Measurements from ENCODE around the gene SCAF4. TPM values are rescaled to one million over a fixed set of nuclear protein-coding genes. Genes with fewer than 3 reads are reported as not detected.
"Not testable (repeated sequence)": the region's sequence is repeated elsewhere in the genome, so short reads cannot be mapped to it uniquely, and the experiment has no call there.

Gene SCAF4
- total RNA-seq, 1 donor from 2014 or later: 59.3 TPM

GRCh38 chr21:31743712-31744111 lies 11.8 kb upstream of the SCAF4 start:
- intact Hi-C loops (cut with micrococcal nuclease): no loop called here

GRCh38 chr21:31741116-31741515 lies 9.2 kb upstream of the SCAF4 start:
- intact Hi-C loops (cut with micrococcal nuclease): no loop called here

GRCh38 chr21:31737586-31738397 lies 5.9 kb upstream of the SCAF4 start:
- intact Hi-C loops (cut with micrococcal nuclease): not testable (repeated sequence)

- intact Hi-C loops (cut with micrococcal nuclease): no loop called here
Observed at GRCh38 chr21:31735511-31735992, 3.6 kb upstream of the SCAF4 start.

GRCh38 chr21:31733551-31734149 lies 1.7 kb upstream of the SCAF4 start:
- intact Hi-C loops (cut with micrococcal nuclease): loop anchor here (2.0 to 5.0 kb wide), 5 partner anchors 139 to 1909 kb away; partner anchors contain the start of genes CRYZL1, HUNK, ITSN1 and MIS18A

GRCh38 chr21:31732597-31733550 lies 956 bp upstream of the SCAF4 start:
- intact Hi-C loops (cut with micrococcal nuclease): loop anchor here (1.0 to 5.0 kb wide), 6 partner anchors 74 to 1909 kb away; partner anchors contain the start of genes CRYZL1, HUNK, ITSN1 and MIS18A

GRCh38 chr21:31731056-31731856 lies 662 bp downstream of the SCAF4 start:
- intact Hi-C loops (cut with micrococcal nuclease): loop anchor here (5.0 kb wide), 4 partner anchors 141 to 1911 kb away; partner anchors contain the start of genes CRYZL1, HUNK, ITSN1 and URB1

- intact Hi-C loops (cut with micrococcal nuclease): loop anchor here (5.0 kb wide), 4 partner anchors 142 to 1912 kb away; partner anchors contain the start of genes CRYZL1, HUNK, ITSN1 and URB1
Observed at GRCh38 chr21:31730712-31731055, 1.2 kb downstream of the SCAF4 start.

GRCh38 chr21:31729622-31730343 lies 2.1 kb downstream of the SCAF4 start:
- intact Hi-C loops (cut with micrococcal nuclease): loop anchor here (5.0 kb wide), 4 partner anchors 143 to 1913 kb away; partner anchors contain the start of genes CRYZL1, HUNK, ITSN1 and URB1

- intact Hi-C loops (cut with micrococcal nuclease): no loop called here
Observed at GRCh38 chr21:31728952-31729351, 3.0 kb downstream of the SCAF4 start.

- intact Hi-C loops (cut with micrococcal nuclease): no loop called here
Observed at GRCh38 chr21:31728191-31728590, 3.7 kb downstream of the SCAF4 start.

- intact Hi-C loops (cut with micrococcal nuclease): no loop called here
Observed at GRCh38 chr21:31727181-31727580, 4.7 kb downstream of the SCAF4 start.

- intact Hi-C loops (cut with micrococcal nuclease): no loop called here
Observed at GRCh38 chr21:31726407-31726806, 5.5 kb downstream of the SCAF4 start.

GRCh38 chr21:31725202-31725839 lies 6.6 kb downstream of the SCAF4 start:
- intact Hi-C loops (cut with micrococcal nuclease): no loop called here

- intact Hi-C loops (cut with micrococcal nuclease): no loop called here
Observed at GRCh38 chr21:31724552-31724951, 7.4 kb downstream of the SCAF4 start.

- intact Hi-C loops (cut with micrococcal nuclease): no loop called here
Observed at GRCh38 chr21:31721381-31721780, 10.5 kb downstream of the SCAF4 start.

GRCh38 chr21:31720739-31721138 lies 11.2 kb downstream of the SCAF4 start:
- intact Hi-C loops (cut with micrococcal nuclease): no loop called here

GRCh38 chr21:31720330-31720729 lies 11.6 kb downstream of the SCAF4 start:
- intact Hi-C loops (cut with micrococcal nuclease): no loop called here

- intact Hi-C loops (cut with micrococcal nuclease): no loop called here
Observed at GRCh38 chr21:31716106-31716505, 15.8 kb downstream of the SCAF4 start.

Data from T-helper 2 cell treated with Interferon-gamma antibody and Interleukin-4, amounts not matched to agents 100 ng/mL and 5 ng/mL, for 36 hours (primary cell).